CD4-positive, alpha-beta T cell treated with Interferon alpha-2 for 1 hour (primary cell): ENCODE results near the gene RAPGEF5.

Source experiments
- DNase-seq, 2 donors: peaks; one replicate each; pipeline ENCODE4 v3.0.0-alpha.2; 2020 to 2022

The RAPGEF5 gene

DNA sequence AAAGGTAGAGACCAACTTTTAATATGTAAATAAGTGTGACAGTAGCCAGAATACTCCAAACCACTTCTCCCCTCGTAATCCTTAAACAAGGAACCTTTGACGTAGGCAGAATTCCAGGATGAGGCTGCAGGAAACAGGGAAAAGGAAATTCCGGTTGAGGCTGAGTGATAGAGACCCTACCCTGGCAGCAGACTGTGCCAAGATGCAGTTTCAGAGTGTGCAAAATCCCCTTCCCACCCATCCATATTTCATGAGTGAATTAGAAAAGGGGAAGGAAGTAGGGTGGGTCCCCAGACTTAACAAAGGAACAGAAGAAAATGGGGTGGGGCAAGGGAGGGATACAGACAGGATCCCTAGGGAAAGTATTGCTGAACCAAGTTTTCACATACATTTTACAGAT lies 143.0 kb downstream of the RAPGEF5 start:
- no peak for DNase-seq

DNA sequence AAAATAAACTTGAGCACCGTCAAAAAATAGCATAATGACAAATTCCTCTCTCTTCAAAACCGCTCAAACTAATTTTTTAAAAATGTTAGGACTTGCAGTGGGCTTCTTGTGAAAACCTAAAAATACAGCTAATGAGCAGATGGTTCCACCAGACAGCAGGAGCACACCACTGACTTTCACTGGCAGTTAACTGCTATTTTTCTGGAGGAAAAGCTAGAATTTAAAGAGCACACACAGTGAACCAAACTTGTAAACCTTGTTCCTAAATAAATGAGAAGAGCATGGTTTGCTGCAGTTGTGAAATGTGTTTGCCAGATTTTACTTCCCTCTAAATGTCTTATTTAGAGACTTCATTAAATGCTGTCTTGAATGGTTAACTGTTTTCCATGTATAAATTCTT lies 143.9 kb downstream of the RAPGEF5 start:
- no peak for DNase-seq

DNA sequence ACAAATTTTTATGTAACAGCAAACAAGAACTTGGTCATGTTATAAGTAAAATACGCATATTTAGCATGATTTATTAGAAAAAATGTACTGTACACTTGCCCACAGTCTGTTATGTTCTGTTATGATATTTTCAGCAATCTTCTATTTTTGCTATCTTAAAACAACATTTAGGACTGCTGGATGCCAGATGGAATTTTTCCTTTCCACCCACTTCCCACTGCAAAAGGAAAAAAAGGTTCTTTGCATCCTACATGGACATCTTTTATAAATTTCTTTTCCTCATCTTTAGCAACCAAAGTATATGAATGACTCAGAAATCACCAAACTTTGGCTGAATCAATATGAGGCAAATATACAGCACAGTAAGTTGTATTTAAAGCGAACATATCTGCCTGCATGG lies 146.0 kb downstream of the RAPGEF5 start:
- DNase-seq = no peak

DNA sequence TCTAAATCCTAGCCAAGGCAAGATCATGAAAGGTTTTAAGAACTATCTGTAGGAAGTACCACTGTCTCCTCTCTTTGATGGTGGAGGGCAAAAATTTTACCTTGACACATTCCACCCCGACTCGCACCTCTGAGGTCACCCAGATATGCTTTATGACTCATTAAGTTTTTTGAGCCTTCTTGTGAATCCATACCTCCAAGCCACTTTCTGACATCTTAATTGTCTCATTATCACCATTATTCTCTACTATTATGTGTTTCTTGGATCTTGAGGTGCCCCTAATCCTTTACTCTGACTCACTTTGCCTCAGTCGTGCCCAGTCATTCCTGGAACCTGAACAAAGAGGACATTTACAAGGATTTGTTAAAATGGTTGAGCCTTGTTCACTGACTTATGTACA lies 146.6 kb downstream of the RAPGEF5 start:
- no peak for DNase-seq

DNA sequence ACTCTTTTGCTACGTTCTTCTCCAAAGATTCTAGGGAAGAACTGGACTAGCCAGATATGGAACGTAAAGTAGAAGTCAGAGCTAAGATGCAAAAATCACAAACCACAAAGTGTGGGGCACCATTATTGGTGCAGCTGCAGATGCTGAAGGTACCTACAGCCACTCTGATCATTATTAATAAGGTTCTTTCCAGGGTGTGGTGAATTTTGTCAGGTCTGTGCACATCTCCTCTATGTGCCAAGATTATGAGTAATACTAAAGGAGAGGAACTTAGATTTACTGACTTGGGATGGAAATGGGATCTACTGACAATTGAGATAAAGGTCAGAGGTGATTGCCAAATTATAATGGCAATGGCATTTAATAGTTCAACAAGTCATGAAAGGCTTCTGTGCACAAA lies 148.2 kb downstream of the RAPGEF5 start:
- DNase-seq = no peak

DNA sequence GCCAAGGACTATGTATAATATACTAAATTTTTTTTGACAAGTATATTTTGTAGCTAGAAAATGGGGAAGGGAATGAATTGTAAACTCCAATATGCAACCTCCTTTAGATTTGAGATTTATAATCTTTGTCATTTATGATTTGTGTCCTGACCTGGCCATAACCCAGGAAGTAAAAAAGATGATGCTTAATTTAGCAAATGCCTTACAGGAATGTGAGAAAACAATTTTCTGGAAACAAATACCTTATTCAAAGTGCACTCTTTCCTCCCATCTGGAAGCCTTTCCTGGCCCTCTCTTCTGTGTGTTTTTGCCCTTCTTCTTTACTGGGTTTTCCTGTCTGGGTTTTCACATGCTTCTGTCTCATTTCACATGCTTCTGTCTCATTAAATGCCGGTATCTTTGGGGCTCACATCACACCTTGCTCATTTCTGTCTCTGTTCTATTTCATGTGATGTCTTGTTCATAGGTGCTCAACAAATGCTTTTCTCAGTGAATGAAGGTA lies 149.2 kb downstream of the RAPGEF5 start:
- DNase-seq = no peak

DNA sequence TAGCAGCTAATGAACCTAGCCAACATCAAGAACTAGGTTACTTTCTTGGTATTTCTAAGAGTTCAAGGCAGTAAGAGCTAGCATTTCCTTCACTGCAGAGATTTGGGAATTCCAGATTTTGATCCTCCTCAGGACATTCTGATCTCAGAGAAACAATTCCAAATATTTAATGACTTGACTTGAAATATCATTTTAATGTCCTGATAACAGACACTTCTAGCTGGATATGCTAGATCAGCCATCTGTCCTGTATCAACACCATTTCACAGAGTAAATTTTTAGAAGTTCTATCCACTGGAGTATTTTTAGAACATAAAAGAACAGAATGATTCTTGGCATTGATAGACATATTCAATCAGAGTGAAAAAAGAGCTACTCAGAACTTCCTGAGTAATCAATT lies 151.3 kb downstream of the RAPGEF5 start:
- no peak for DNase-seq

DNA sequence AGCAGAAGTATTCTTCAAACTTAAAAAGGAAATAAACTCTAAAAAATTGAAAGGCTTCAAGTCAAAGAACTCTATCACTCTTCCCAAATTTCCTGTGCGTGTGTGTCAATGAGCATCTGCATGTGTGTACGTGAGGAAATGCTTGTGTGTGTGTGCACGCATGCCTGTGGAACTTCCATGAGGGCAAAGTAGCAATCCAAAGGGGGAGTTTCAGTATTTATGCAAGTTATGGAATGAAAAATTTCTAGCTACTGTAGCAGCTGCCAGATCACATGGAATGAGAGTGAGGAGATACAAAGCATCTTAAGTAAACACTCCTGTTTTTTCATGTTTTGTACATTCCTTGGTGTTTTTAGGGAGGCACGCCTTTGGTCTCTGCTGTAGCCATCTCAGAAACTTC lies 152.6 kb downstream of the RAPGEF5 start:
- DNase-seq = no peak

DNA sequence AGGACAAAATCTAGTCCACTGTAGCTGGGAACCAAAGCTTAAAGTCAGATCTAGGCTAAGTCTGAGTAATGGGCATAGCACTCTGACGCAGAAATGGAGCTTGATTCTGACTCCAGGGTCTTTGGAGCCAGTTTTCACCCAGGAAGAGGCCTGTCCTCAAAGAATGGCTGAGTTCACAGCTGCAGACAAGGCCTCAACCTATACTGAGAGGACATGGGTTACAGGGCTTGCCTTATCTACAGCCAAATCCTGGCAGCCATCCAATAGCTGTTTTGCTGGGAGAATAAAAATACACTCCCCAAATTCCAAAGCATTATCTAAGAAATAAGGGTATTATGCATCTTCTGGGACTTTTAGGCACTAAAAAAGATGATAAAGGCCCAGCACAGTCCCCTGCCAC lies 154.8 kb downstream of the RAPGEF5 start:
- DNase-seq = no peak

DNA sequence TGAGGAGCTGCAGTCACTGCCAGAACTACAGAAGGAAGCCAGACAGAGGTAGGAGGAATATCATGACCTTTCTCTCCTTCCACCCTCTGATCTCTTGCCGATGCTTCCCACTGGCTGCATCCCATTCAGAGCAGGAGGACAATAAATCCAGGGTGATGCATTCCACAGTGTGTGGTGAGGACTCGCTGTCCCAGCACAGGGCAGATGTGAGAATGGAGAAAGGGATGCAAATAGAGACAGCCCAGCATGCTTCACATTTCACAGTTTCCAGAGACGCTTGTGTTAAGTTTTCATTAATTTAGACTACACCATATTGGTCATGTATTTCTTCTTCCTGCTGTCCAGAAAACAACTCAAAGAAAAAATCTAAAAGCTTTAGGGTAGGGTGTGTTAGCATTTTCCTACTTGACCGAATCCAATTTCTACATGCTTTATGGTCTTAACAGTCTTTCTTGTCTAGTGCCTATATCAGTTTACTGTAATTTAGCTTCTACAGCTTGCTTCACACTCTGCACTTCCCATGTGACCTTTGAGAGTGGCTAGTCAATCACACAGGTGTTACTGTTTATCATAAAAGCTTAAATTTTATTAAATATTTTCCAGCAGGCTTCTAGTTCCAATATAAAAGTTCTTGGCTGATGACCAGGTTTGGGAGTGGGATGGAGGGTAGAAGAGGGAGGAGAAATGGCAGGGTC lies 155.6 kb downstream of the RAPGEF5 start:
- DNase-seq = no peak

DNA sequence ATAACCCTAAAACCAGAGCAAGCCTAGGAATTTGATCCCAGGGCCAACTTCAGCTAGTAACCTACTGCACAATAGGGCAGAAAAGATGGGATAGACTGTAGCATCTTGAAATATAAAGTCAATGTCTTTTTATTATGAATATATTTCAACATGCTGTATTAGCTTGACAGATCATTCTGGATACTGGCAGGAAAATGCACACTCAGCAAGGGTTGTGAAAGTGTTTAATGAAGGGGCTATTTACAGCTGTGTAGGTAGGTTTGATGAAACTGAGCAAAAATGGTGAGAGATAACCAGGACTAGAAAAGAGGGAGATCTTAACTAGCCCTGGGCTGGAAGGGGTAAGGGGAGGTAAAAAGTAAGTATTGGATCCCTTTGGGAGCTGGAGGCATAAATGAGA lies 156.2 kb downstream of the RAPGEF5 start:
- DNase-seq = no peak

DNA sequence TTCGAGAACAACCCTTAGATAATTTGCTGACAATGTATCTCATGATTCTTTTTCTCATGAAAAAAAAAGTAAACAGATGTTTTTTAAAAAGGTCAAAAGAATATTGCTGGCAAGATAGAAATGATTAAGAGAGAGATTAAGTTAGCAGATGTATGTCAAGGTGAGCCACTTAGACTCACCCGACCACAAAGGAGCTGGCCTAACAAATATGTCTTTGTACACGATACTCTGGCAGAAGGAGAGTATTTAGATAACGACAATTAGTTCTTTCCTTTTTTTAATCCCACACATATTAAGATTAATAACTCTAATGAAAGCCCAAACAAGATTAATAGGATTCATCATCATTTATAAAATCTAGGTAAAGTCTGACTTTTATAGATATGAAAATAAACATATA lies 156.7 kb downstream of the RAPGEF5 start:
- DNase-seq = no peak

DNA sequence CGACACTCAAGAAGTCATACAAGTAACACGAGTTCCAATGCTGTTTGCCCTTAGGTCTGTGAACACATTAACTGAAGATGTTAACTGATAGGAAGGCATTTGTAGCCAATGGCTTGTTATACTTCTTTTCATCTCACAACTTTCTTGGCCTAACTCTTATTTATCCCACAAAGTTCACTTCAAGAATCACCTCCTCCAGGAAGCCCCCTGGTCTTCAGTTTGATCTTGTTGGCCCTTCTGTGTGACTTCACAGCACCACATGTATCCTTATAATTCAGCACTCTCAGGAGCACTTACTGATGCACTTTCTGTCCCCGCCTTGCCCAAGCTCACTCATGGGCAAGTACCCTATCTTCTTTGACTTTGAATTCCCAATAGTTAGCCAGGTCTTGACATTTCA lies 159.6 kb downstream of the RAPGEF5 start:
- DNase-seq = no peak

DNA sequence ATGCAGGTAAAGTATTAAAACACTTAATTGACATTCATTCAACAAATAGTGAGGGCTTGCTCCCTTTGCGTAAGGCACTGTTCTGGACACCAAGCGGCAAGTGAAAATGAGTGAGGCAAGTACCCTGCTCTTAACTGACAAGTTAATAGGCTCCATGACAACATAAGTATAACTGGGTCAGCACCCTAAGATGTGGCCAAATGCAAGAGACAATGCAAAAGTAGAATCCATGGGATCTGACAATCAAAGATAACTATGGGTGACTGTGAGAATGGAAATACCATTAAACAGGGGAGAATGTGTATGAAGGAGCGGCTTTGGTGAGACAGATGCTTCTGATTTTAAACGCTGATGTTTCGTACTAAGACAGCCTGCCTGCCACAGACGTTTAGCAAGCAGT lies 160.5 kb downstream of the RAPGEF5 start:
- DNase-seq = no peak

DNA sequence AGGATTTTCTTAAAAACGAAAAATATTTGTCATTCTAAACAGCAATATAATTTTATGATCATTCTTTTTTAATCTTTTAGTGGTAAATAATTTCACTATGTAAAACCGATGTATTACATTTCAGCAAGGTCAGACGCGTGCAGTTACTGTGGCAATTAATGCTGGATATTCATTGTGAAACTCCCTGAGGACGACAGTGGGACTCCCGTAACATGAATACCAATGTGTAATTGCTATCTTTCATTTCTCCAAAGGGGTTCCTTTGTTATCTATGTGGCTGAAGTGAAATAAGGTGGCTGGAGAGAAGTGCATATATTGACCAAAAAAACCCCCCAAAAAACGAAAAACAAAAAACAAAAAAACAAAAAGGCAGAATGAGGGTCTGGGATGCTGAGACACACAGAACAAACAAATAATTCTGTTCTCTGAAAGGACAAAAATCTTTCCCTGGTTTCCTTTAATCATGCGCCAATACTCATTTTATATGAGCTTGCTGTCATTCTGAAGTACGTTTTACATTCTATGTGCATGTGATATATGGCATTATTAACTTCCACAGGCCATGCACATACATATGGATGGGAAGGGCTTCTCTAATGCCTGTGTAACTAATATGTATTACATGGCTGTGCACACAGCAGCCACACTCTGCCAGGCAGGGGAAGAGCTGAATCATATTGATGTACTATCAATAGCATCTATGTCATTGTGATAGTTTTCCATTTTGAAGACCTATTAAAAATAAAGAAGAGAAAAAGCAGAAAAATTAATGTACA lies 161.4 kb downstream of the RAPGEF5 start:
- DNase-seq = no peak

DNA sequence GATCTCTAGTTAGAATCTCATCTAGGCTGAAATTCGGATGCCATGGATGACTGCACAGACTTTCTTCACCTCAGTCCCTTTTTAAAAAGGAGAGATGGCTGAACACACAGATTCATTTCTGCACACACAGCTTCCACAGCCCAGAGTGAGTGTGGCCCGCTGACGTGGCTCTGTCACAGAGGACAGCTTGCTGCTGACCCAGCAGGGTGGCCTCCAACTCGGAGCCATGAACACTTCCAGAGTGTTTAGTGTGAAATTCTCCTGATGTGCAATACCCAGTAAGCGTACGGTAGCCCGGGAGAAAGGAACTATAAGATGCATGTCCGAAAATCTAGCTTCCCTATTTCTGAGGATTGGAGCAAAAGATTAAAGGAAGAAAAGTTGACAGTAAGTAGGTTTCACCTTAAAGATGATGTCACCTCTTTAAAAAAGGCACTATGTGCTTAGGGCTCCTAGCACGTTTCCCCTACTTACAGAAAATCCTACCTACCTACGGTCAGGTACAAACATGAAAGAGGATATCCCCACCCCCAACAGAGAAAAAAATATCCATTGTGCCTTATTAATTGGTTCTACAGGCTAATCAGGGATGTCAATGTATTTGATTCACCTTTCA lies 162.2 kb downstream of the RAPGEF5 start:
- no peak for DNase-seq

DNA sequence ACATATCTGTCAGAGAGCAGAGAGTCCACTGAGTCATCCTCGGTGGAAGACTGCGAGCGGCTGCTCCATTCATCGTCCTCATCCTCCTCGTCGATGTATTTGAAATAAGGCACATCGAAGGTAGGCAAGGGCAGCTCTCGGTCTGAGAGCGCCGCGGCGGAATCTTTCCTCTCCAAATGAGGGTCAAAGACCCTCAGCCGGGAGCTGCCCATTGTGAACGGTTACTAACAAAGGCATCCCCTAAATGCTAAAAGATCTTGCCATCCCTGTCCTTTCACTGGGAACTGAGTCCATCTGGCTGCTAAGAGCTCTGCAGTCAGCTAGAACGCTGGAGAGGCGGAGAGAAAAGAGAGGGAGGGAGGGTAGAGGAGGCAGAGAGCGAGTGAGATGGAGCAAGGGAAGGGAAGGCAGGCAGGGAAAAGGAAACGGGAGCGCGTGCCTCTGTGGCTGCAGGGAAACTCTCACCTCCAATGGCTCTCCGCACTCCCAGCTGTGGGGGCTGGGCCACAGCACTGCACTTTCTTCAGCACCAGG lies 163.4 kb downstream of the RAPGEF5 start:
- DNase-seq = no peak

DNA sequence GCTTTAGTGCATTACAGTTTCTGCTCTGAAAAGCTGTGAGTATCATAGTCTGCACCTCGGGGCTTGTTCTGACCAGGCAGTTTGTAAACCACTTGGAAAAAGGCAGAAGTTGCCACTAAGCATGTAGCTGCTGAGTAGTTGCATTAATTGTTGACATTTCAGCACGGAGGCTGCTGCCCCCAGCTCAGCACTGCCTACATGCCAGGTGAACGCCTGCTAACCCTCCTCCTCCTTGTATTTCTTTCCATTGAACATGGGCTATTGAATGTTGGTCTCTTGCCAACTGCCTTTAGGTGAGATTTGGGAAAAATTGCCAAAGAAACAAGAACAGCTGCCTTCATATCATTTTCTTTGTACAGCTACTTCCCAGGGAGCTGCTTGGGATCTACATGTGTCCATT lies 164.2 kb downstream of the RAPGEF5 start:
- no peak for DNase-seq

DNA sequence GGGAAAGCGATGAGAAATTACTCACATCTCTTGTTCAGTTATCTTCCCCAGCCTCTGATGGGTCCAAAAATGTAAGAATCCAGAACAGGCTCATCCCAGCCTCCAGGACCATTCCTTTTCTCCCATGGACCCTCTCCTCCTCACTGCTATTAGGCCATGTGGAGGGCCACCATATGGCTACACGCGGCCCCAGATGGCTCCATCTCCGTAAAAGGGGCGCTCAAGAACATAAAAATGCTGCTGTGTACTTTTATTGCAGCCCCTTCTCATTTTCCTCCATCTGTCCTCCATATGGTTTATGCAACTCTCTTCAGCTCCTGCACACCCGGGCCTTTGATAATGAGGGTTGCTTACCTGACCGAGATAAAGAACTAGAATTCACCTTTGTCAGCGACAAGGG lies 166.2 kb downstream of the RAPGEF5 start:
- no peak for DNase-seq

DNA sequence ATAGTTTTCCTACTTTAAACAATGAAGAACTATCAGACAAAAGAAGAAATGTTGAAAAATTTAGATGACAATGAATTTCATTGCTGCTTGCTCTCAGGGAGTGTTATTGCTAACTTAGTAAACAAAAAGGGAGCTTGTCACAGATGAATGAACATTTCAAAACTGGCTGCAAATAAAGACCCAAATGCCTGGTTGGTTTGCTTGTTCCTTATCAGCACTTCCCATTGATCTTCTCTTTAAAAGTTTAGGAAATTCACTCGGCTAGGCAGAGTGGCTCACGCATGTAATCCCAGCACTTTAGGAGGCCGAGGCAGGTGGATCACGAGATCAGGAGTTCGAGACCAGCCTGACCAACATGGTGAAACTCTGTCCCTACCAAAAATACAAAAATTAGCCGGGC lies 167.2 kb downstream of the RAPGEF5 start:
- DNase-seq = no peak

DNA sequence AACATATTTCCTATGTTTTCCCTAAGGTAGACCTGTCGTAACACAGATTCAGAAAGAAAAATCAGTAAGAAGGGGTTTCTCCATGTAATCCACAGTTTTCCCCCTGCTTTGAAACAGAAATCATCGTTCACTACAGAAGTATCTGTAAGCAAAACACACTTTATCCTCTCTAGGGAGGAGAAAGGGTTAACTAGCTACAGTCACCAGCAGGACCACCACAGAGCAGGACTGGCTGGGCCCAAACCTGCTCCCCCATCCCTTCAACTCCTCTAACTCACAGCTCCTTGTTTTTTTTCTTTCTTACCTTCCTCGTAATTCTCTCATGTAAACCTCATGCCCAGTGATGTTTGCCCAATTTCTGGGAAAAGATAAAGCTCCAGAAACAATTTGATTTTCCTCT lies 167.7 kb downstream of the RAPGEF5 start:
- no peak for DNase-seq

DNA sequence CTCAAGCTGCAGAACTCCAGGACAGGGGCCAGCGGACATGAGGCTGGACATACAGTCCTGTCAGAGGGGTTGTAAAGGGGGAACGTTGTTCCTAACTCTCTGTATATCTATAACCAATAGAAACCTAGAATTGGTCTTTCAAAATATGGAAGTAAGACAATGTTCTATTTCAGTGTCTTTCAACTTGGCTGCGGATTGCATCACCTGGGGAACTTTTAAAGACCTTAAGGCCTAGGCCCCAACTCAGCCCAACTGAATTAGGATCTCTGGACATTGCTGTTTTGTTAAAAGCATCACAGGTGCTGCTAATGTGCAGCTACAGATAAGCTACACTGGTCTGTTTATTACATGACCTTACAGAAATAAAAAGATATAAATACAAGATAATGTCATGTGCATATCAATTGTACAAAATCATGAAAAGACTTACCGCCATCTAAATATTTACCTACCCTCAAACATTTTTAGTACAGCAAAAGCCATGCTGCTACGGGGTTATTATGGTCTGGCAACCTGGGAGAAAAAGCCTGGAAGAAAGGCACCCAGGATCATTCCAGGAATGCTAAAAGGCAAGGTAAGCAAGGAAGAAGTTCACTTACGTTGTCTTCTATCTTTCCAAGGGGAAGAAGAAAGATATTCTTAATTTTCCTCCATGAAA lies 169.1 kb downstream of the RAPGEF5 start:
- DNase-seq = no peak

DNA sequence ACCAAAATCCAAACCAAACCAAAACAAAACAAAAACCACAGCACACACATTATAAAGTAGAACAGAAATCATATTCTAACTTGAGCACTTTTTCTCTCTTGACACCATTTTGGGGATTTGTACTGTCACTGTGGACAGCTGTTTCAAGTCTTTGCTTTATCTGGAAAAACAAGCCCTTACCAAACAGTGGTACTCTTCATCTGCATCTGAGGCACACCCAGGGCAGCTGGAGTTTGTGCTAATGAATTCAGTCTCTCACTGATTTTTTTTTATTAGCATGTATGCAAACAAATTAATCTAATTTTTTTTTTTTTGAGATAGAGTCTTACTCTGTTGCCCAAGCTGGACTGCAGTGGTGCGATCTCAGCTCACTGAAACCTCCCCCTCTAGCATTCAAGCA lies 171.4 kb downstream of the RAPGEF5 start:
- no peak for DNase-seq
